ENCODE measurements around the gene MPO.

DNA sequence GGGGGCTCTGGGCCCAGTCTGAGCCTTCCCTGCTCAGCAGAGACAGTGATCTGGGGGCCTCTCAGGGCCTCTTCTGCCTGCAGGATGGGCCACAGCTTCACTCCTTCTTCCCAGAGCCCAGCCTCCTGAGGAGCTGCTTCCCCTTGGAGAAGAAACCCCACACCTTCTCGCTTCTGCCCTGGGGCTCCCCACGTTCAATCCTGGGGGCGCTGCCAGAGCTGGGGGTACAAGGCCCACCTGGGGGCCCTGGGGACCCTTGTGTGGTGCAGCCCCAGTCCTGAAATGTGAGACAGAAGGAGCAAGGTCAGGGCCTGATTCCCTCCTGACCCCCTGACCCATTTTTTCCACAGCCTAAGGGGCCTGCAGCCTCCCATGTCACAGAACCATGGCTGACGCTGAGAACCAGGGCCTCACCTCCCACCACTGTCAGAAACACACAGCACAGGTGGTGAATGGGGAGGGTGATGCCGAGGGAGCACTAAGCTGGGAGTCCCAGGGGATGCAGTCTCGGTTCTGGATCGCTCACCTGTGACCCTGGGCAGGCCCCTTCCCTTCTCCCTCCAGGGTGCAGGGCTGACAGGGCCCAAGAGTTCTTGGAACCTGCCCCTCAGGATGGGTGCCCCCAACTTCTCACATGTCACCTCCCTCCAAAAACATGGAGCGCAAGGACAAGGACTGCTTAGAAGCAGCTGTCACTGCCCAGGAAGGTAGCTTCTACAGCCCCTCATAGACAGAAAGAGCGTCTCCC, 21.6 kb upstream of the MPO start:
- TF ChIP-seq, protein P1, sequence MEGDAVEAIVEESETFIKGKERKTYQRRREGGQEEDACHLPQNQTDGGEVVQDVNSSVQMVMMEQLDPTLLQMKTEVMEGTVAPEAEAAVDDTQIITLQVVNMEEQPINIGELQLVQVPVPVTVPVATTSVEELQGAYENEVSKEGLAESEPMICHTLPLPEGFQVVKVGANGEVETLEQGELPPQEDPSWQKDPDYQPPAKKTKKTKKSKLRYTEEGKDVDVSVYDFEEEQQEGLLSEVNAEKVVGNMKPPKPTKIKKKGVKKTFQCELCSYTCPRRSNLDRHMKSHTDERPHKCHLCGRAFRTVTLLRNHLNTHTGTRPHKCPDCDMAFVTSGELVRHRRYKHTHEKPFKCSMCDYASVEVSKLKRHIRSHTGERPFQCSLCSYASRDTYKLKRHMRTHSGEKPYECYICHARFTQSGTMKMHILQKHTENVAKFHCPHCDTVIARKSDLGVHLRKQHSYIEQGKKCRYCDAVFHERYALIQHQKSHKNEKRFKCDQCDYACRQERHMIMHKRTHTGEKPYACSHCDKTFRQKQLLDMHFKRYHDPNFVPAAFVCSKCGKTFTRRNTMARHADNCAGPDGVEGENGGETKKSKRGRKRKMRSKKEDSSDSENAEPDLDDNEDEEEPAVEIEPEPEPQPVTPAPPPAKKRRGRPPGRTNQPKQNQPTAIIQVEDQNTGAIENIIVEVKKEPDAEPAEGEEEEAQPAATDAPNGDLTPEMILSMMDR (IDR thresholded peaks at IDR 0.05) = no peak
- no peak for TF ChIP-seq POLR2A (IDR thresholded peaks at IDR 0.05)
- TF ChIP-seq POLR2AphosphoS5 (IDR thresholded peaks at IDR 0.05; ENCODE audit: insufficient read depth in 1 of 2, low read depth in 1 of 2) = no peak

Measured in vagina (tissue), 2 donors.